HUES6 (cell line): Measurements from ENCODE around the gene KLHL40.
"Not testable (repeated sequence)": the region's sequence is repeated elsewhere in the genome, so short reads cannot be mapped to it uniquely, and the experiment has no call there.

Source experiments
- H3K27ac ChIP-seq: 2 replicates; pipeline ENCODE4 v1.7.0; 2013; ENCODE audit warnings: low read depth, mild to moderate bottlenecking, low read length, inconsistent platforms
- H3K27me3 ChIP-seq: 2 replicates; pipeline ENCODE4 v1.6.1; 2013; ENCODE audit warnings: low read length; ENCODE audit not compliant: control insufficient read depth, insufficient read depth
- H3K36me3 ChIP-seq: 2 replicates; pipeline ENCODE4 v1.6.1; 2013; ENCODE audit warnings: low read length; ENCODE audit not compliant: control insufficient read depth, insufficient read depth
- H3K4me1 ChIP-seq: 2 replicates; pipeline ENCODE4 v1.6.1; 2013; ENCODE audit warnings: low read length; ENCODE audit not compliant: control insufficient read depth, insufficient read depth
- H3K4me3 ChIP-seq: 2 replicates; pipeline ENCODE4 v1.5.1; 2013; ENCODE audit warnings: low read depth, low read length
- H3K9ac ChIP-seq: one replicate; pipeline ENCODE4 v1.6.1; 2013; ENCODE audit warnings: mild to moderate bottlenecking, low read length
- H3K9me3 ChIP-seq: 2 replicates; pipeline ENCODE4 v1.6.1; 2013; ENCODE audit warnings: low read depth, low read length; ENCODE audit not compliant: control insufficient read depth, insufficient read depth

KLHL40 gene

DNA sequence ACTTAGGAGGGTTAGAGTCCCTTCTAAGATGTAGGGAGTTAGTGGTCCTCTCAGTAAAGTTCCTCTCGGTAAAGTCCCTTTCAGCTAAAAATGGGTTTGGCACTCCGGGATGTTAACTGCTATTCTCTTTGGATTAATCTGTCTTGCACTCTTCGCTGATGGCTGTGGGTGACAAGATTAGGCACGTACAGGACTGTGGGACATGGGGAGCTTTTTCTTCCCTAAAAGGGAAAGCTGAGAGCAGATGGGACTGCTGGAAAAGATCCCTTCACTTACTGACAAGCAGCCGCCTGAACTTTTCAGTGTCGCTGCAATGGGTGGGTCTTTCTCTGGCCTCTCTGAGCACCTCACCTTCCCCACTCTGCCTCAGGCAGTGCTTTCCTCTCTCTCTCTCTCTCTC lies 33.7 kb downstream of the KLHL40 start:
- no peaks in the 10 kb centered on the region for H3K4me1 ChIP-seq
- H3K9ac ChIP-seq: no peak overlapping the region
- H3K36me3 ChIP-seq: no peaks in the 10 kb centered on the region
- no peak overlapping the region for H3K27ac ChIP-seq
- no peaks in the 10 kb centered on the region for H3K27me3 ChIP-seq
- no peaks in the 10 kb centered on the region for H3K9me3 ChIP-seq
- no peak overlapping the region for H3K4me3 ChIP-seq

GRCh38 chr3:42720126-42720525 lies 34.8 kb downstream of the KLHL40 start:
- H3K27me3 ChIP-seq: no peaks in the 10 kb centered on the region
- H3K27ac ChIP-seq: no peak overlapping the region
- H3K4me1 ChIP-seq: no peaks in the 10 kb centered on the region
- no peak overlapping the region for H3K9ac ChIP-seq
- no peaks in the 10 kb centered on the region for H3K36me3 ChIP-seq
- no peaks in the 10 kb centered on the region for H3K9me3 ChIP-seq
- H3K4me3 ChIP-seq: no peak overlapping the region

GRCh38 chr3:42721690-42722089 lies 36.4 kb downstream of the KLHL40 start:
- Histone ChIP-seq H3K4me3 (no peak overlapping the region), H3K27ac (no peak overlapping the region), H3K27me3 (no peaks in the 10 kb centered on the region), H3K4me1 (no peaks in the 10 kb centered on the region), H3K9me3 (no peaks in the 10 kb centered on the region), H3K36me3 (no peaks in the 10 kb centered on the region), H3K9ac (no peak overlapping the region)

DNA sequence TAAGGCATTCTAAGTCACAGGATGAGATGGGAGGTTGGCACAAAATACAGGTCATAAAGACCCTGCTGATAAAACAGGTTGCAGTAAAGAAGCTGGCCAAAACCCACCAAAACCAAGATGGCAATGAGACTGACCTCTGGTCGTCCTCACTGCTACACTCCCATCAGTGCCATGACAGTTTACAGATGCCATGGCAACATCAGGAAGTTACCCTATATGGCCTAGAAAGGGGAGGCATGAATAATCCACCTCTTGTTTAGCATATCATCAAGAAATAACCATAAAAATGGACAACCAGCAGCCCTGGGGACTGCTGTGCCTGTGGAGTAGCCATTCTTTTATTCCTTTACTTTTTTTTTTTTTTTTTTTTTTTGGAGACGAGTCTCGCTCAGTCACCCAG lies 37.1 kb downstream of the KLHL40 start:
- not testable (repeated sequence) for H3K27ac ChIP-seq, H3K27me3 ChIP-seq, H3K4me1 ChIP-seq, H3K36me3 ChIP-seq, H3K9ac ChIP-seq, H3K9me3 ChIP-seq, H3K4me3 ChIP-seq

DNA sequence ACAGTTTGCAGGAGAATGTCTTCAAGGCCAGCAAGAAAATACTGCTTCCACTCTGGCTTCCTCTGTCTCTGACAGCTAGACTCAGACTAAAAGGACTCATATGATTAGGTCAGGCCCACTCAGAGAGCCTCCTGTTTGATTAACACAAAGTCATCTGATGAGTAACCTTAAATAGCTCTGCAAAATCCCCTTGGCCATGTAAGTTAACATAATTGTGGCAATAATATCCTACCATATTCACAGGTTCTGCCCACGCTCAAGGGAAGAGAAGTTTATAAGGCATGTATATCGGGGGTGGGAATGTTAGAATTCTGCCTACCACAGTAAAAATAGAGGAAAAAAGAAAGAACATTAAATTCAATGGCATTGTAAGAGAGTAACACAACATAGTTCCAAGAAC lies 37.9 kb downstream of the KLHL40 start:
- H3K4me1 ChIP-seq: no peaks in the 10 kb centered on the region; the same call in 1 of the 2 replicates
- no peak overlapping the region for H3K4me3 ChIP-seq
- H3K9me3 ChIP-seq: no peaks in the 10 kb centered on the region
- no peak overlapping the region for H3K27ac ChIP-seq
- no peaks in the 10 kb centered on the region for H3K36me3 ChIP-seq
- H3K27me3 ChIP-seq: no peaks in the 10 kb centered on the region
- no peak overlapping the region for H3K9ac ChIP-seq

DNA sequence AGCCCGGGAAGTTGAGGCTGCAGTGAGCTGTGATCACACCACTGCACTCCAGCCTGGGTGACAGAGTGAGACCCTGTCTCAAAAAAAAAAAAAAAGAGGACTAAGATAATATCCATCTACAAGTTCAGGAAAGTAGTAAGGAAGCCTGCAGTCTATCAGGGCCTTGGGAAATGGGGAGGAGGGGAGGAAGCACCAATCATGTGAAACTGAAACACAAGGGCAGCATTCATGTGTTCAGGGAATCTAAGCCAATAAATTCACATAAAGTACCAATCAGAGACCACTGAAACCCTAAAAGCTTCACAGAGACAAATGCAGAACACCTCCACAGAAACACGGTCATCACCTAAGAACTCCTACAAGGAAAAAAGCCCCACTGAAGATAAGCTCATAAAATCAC lies 40.1 kb downstream of the KLHL40 start:
- peaks cover 4% of the 10 kb centered on the region; the same call in 1 of the 2 replicates for H3K9me3 ChIP-seq
- H3K36me3 ChIP-seq: no peaks in the 10 kb centered on the region
- no peak overlapping the region for H3K9ac ChIP-seq
- no peak overlapping the region for H3K4me3 ChIP-seq
- no peak overlapping the region for H3K27ac ChIP-seq
- no peaks in the 10 kb centered on the region for H3K27me3 ChIP-seq
- H3K4me1 ChIP-seq: no peaks in the 10 kb centered on the region; the same call in 1 of the 2 replicates

DNA sequence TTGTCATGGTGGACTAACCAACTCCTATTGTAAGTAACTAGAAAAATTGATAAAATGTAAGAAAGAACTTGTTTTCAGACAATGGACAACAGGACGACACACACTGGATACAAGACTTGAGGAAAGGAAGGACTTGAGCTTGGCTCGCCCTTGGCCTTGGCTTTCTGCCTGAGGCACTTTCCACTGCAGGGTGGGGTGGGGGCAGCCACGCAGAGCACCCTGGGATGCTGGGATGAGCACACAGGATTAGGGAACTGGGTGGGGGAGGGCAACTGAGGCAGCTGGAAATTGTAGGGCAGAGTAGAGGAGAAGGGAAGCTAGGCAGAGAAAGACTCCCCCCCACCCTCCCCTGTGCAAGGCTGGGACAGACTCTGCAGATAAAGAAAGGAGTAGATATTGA lies 42.7 kb downstream of the KLHL40 start:
- no peak overlapping the region for H3K4me3 ChIP-seq
- no peak overlapping the region for H3K27ac ChIP-seq
- no peaks in the 10 kb centered on the region for H3K27me3 ChIP-seq
- H3K9ac ChIP-seq: no peak overlapping the region
- peaks cover 6% of the 10 kb centered on the region for H3K4me1 ChIP-seq
- no peaks in the 10 kb centered on the region for H3K36me3 ChIP-seq
- peaks cover 4% of the 10 kb centered on the region; the same call in 1 of the 2 replicates for H3K9me3 ChIP-seq

- Histone ChIP-seq H3K9ac (no peak overlapping the region), H3K4me1 (peaks cover 14% of the 10 kb centered on the region)
These were observed 43.5 kb downstream of the KLHL40 start for GRCh38 chr3:42728668-42729364.

GRCh38 chr3:42729404-42730145 lies 44.2 kb downstream of the KLHL40 start:
- Histone ChIP-seq H3K4me3 (no peak overlapping the region), H3K9ac (no peak overlapping the region), H3K4me1 (peaks cover 21% of the 10 kb centered on the region), H3K27ac (no peak overlapping the region), H3K27me3 (no peaks in the 10 kb centered on the region; the same call in 1 of the 2 replicates), H3K9me3 (peaks cover 4% of the 10 kb centered on the region; the same call in 1 of the 2 replicates), H3K36me3 (no peaks in the 10 kb centered on the region)

More at GRCh38 chr3:42728668-42729364, 43.5 kb downstream of the KLHL40 start:
- no peaks in the 10 kb centered on the region for H3K27me3 ChIP-seq
- no peak overlapping the region for H3K27ac ChIP-seq
- no peak overlapping the region for H3K4me3 ChIP-seq
- no peaks in the 10 kb centered on the region for H3K36me3 ChIP-seq
- H3K9me3 ChIP-seq: peaks cover 4% of the 10 kb centered on the region; the same call in 1 of the 2 replicates

DNA sequence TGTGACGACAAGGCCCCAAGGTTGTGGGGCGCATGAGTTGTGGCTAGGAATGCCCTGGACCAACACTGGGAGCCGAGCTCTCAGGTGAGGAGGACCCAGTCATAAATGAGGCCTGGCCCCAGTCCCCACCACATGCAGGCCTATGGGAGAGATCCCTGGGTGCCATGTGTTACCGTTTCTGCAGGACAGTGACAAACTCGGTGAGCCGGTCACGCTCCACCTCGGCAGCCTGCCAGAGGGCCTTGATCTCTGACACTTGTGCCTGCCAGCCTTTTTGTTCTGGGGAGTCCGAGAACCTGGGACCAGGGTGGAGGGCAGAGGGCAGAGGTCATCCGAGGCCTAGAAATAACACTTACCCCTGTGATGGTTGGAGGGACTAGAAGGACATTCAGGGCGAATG lies 45.0 kb downstream of the KLHL40 start:
- no peak overlapping the region for H3K27ac ChIP-seq
- H3K4me3 ChIP-seq: no peak overlapping the region
- H3K9ac ChIP-seq: no peak overlapping the region
- no peaks in the 10 kb centered on the region; the same call in 1 of the 2 replicates for H3K27me3 ChIP-seq
- peaks cover 4% of the 10 kb centered on the region; the same call in 1 of the 2 replicates for H3K9me3 ChIP-seq
- no peaks in the 10 kb centered on the region for H3K36me3 ChIP-seq
- peaks cover 29% of the 10 kb centered on the region for H3K4me1 ChIP-seq

DNA sequence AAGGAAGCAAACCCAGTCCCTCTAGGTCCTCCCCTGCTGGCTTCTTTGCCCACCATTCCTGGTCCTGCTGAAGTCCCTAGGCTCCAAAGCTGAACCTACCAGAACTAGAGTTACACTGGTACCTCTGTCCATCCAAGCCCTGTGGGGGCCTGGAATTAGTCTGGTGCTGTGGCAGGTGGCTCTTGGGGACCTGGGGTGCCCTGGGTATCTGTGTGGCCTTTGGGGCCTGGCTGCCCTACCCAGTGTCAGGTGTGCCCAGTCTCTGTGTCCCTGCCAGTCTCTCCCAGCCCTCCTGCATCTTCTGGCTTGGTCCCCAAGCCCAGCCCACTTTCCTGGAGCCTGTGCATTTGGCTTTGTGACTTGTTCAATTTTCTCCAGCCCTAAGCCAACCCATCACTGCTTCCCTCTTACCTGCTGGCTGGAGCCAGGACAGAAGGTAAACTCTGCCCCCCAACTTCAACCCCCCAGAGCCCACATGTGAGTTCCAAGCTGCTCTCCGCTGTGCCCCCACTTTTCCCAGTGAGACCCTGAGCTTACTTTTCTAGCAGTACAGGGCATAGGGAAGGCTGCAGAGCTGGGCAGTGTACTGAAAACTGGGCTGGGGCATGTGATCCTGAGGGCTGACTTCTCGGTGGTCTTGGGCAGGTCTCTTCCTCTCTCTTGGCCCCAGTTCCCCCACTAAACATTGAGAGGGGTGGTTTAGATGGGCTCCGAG lies 45.5 kb downstream of the KLHL40 start:
- no peaks in the 10 kb centered on the region; the same call in 1 of the 2 replicates for H3K27me3 ChIP-seq

More for the DNA sequence above, 45.5 kb downstream of the KLHL40 start:
- H3K9me3 ChIP-seq: peaks cover 4% of the 10 kb centered on the region; the same call in 1 of the 2 replicates
- no peak overlapping the region for H3K27ac ChIP-seq
- peaks cover 34% of the 10 kb centered on the region for H3K4me1 ChIP-seq
- H3K36me3 ChIP-seq: no peaks in the 10 kb centered on the region
- H3K4me3 ChIP-seq: no peak overlapping the region
- no peak overlapping the region for H3K9ac ChIP-seq
